Stimulated activated CD4-positive, alpha-beta T cell treated with anti-CD3 and anti-CD28 coated beads, Interleukin-1b, Interleukin-23, amount 100 ng/mL, for 48 hours (primary cell): ENCODE data around the gene BCR.
A peak's percentile ranks its signal among the peaks of the same experiment; 100 is the strongest.

Source experiments
- DNase-seq: peaks from one replicate; pipeline ENCODE4 v3.0.0-alpha.2; 2020

Gene BCR

DNA sequence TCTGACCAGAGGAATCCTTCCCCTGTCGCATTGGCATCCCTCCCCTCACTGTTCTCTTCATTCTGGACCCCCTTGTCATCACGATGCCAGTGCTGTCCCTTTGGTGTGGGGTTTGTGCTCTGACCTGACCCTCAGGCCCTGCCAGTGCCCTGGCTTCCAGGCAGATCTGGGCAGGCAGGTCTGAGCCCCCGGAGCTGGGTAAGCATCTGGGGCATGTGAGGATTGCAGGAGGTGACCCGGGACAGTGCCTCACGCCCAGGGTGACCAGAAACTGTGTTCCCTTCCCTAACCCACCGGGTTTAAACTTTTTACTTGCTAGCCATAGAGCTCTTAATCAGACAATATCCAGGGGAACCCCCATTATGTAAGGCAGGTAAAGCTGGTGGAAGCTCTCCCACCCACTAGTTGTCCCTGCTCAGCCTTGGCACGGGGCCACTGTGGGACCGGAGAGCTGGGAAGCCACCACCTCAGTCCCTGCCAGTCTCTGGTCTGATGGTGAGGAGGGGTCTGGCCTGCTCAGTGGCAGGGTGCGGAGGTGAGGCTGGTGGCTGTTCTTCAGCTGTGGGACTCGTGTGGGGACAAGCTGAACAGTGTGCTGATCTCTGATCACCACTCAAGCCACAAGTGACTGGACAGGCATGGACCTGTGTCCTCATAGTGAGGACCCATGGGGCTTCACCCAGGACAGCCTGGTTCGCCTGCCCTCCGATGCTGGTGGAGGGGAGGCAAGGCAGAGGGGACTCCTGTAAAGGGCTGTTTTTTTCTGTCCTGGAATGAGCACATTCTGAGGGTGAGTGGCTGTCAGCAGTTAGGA, 38.0 kb downstream of the BCR start:
- no peak for DNase-seq

DNA sequence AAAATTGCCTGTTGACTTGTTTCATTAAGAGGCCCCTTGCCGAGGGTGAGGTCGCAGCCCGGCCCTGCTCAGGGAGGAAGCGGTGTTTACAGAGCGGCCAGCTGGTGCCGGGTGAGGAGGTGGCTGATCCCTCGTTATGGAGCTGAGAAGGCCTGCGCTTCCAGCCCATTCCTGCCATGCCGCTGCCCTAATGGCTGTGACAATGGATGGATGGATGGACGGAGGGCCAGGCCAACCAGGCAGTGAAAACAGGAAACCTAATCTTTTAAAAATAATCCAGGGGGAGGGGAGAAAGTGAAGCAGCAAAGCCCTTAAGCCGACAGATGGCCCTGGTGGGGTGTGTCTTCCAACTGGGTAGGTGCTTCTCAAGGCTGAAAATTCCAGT, 38.5 kb downstream of the BCR start:
- no peak for DNase-seq

DNA sequence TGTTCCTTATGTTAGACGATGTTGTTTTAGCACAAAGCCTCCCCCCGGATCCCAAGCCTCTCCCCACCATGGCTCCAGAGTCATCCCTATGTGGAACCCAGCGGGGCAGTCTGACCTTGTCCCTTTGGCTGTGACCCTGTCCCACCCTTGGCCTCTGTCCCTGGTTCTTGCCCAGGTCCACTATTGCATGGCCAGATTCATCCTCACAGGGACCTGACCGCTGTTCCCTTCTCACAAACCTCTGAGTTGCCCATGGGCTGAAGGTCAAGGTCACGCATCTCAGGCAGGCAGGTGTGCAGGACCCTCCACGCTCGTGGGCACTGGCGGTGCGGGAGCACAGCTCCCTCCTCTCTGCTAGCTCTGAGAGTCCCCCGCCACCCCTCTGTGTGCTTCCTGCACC, 39.0 kb downstream of the BCR start:
- DNase-seq, result no peak

DNA sequence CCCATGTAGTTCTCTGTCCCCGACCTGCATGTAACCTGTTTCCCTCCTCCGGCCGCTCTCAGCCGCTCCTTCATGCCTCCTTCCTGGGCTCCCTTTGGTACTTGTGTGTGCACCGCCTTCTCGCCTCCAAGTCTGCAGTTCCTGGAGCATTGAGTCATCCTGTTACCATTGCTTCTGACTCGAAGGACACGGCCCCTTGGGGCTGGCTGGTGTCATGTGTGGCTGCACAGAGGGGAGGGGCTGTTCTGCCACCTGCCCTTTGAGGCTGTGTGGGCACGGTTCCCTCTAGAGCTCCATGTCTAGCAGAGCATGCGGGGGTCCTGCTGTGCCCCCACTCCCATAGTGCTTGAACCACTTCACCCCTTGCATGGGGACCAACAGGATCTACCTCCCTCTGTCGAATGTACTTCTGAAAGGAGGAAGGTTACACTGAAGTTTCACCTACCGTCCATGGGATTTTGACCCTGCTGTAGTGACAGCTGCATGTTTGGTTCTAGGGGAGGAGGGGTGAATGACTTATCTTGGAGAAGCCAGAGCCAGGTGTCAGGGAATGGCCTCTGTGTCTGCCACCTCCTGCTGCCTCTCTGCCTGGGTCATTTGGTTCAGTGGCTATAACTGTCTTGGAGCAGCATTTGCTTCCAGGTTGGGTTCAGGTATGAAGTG, 39.6 kb downstream of the BCR start:
- DNase-seq, result peak; percentile 76

DNA sequence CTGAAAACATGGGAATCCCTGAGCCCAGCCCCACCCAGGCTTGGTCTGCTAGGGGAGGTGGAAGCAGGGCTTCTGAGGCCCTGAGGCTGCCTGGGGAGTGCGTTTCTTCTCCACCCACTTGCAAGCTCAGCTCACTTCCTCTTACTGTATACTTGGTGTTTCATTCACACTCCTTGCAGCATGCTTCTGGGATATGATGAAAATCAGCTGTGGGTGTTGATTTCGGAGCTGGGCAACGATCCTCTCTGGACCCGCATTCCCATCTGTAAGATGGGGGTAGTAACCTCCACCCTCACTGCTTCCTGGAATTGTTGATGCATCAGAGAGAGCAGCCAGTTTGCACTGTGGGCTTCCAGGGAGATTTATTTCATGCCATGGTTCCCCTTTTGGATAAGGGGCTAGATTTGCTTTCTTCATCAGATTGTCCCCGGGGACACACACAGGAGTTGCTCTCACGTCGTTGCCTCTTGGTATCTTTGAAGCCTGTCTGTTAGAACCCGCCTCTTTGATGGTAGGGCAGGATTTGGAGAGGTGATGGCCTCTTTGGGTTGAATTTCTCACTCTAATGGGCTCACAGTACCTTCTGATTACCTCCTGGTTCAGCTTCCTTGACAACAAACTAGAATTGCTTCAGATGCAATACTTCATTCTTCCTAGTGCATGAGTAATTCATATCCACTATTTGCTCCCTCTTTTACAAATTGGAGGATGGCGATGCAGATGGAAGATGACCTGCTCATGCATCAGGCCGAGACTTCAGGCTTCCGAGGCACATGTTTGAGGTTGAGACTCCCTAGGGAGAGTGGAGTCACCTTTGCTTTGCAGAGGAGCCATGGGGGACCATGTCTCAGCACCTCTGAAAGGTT, 40.4 kb downstream of the BCR start:
- peak; percentile 19 for DNase-seq

DNA sequence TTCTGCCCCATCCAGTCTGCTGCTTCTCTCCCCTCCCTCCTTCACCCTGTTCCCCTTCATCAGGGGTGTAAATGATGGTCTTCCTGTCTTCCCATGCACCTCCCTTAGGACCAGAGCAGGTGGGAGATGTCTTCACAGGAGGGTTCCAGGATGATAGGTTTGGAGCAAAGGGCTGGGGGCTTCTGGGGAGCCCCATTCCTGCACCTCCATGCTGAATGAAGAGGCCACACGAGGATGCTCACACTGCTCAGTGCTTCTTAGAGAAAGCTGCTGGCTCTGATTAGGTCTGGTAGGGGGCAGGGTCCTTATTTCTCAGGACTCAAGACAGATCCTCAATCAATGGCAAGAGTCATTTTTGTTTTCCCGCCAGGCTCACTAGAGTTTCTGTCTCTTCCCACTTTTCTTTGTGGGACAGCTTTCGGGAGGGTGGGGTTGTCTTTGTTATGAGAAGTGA, 41.1 kb downstream of the BCR start:
- DNase-seq, result no peak

DNA sequence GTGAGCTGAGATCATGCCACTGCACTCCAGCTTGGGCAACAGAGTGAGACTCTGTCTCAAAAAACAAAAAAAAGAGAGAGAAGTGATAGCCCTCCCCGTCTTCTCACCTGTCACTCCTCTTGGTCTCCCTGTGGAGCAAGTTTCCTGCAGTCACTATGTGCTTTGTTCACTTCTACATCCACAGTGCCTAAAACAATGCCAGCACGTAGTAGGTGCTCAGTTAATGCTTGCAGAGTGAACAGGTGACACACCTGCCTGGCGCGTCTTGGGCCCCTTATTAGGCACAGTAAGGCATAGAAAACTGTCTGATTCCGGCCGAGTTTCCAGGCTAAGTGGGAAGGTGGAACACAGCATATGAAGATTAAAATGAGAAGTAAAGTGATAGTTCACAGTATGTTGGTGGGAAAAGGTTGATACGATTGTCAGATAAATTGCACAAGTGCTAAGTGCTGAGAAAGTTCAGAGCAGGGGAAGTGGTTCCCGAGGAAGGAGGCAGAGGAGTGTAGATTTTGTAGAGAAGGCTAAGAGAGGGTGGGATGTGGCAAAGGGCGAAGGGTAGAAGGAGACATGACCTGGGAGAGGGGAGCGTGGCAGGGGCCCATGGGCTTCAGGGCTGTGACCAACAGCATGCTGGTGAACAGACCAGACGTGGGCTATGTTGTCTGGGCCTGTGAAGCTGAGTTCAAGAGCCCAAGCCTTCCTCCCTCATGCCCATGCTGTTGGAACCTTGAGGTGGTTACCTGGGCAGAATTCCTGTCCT, 41.9 kb downstream of the BCR start:
- DNase-seq, result no peak

DNA sequence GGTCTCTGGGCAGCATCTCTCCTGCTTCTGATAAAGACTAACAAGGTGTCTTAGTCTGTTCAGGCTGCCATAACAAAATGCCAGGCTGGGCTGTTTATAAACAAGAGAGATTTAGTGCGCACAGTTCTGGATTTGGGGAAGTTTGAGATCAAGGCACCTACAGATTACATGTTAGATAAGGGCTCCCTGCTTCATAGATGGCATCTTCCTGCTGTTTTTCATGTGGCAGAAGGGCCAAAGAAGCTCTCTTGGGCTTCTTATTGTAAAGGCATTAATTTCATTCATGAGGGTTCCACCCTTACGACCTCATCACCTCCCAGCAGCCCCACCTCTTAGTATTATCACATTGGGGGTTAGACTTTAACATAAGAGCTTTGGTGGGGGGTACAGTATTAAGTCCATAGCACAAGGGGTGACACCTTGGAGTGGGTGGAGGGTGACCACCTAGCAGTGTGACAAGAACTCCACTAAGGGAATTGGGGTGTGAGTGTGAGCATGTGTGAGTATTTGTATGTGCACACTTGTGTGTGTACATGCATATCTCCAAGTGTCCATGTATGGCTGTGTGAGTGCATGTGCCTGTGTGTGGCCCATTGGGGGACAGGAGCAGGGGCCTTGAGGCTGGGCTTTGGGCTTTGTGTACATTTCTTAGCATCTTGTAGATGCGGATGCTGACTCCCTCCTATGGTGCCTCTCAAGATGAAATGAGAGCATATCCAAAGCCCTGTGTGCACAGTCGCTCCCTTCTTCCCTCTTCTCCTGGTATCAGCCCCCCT, 42.7 kb downstream of the BCR start:
- no peak for DNase-seq

DNA sequence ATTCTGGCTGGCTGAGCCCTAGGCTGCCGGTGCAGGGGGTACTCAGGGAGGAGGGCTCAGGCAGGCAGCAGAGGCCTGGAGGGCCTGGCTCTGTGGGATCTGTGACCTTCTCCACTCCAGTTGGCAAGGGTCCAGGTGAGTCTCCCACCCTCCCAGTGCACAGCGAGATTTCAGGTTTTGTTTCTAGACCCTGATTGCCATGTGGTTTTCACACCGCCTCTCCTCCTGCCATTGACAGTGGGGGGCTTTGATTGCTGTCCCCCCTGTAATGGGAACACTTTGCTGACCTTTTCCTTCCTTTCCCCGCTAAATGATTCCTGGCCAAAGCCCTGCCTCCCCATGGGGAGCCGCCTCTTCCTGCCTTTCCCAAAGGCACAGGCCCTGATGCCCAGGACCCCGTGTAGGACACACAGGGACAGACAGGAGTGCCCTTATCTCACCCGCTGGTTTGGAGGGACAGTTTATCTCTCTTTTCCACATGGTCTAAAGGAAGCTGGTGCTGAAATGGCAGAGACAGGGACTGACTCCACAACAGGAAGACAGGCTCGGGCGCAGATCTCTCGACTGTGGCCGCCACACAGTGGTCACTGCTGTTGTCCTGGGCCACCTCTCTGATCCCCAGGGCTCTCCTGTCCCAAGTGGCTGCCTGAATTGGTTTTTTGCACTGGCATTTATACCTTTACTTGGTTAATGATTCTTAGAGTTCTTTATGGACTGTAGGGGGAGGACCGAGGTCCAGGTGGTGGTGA, 43.4 kb downstream of the BCR start:
- no peak for DNase-seq

DNA sequence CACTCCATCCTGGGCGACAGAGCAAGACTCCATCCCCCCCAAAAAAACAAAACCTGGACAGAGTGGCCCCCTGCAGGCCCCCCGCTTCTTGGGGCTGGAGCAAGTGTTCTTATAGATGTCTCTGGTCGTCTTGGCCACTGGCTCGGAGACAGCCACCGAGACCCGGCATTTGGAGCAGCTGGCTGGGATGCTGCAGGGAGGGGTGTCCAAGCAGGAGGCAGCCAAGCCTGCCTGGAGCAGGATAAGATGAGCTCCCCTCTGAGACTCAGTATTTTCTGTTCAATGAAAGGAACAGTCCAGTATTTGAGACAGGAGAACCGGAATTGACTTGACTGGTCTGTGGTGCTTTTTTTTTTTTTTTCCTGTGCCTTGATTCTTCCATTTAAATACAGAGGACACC, 44.5 kb downstream of the BCR start:
- DNase-seq, result no peak

DNA sequence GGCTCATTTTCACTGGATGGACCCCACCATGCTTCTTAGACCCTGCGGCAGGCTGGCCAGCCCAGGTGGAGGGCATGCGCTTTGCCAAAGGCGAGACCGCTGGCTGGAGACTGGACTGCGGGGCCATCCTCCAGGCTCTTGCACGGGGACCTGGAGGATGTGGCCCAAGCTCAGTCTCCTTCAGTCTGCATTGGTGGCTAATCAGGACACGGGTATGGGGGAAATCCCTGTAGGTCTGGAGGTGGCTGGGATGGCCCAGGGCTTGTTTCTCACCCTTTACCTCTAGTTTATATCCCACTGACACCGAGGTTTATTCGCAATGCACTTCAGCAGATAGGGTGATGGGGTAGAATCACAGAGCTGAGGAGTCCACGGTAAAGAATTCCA, 45.0 kb downstream of the BCR start:
- DNase-seq, result no peak

DNA sequence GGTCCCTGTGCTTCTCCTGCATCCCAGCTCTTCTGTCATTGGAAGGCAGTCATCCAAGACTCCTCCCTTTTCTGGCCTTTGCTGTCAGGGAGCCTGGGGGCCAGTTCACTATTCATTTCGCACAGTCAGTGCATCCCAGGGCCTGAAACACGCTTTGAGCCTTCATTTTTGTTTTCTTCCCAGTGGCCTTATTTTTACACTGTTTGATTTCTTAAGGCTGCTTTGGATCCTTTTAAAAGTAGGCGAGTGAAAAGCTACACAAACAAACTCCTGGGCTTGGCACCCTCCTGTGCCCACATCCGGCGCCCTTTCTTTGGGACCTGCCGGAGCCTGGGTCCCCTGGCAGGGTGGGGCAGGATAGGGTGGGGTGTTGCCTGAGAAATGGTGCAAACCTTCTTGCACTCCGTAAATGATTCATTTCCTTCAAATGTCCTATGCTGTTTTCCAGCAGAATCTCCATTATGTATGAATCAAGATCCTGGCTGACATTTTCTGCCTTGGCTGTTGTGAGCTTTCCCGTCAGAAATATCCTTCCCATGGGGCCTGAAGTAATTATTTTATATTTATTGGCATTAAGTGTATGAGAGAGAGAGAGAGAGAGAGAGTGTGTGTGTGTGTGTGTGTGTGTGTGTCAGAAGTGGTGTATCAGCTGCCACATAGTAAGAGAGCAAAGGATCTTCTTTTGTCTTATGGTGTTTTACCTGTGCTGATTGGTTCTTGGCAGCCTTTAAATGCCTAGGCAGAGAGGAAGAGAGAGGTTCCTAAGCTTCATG, 45.6 kb downstream of the BCR start:
- DNase-seq, result no peak

DNA sequence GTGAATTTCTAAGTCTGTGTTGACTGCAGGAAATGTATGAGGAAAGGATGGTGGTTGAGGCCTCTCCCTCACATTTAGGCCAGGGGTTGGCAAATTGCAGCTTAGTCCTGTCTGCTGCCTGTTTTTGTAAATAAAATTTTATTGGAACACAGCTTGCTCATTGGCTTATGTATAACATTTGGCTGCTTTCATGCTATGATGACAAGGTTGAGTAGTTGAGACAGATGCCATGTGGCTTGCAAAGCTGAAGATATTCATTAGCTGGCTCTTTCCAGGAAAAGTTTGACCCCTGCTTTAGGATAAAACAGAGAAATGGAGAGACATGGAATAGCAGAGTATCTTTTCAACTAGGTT, 46.2 kb downstream of the BCR start:
- no peak for DNase-seq

DNA sequence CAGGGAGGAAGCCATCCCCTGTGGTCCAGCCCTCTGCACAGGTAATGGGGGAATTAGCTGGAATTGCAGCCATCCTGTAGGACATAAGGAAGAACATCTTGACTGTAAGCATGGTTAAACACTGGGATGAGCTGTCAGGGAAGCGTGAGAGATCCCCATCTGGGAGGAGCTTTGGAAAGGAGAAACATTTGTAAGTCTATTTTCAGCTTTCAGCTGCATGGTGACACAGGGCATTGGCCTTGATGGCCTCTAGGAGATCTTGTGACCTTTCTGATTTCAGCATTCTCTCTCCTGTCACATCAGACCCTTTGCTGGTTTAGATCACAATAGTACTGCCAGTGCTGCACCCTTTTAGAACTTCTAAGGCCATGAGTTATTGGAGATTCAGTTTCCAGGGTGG, 47.1 kb downstream of the BCR start:
- DNase-seq, result no peak

DNA sequence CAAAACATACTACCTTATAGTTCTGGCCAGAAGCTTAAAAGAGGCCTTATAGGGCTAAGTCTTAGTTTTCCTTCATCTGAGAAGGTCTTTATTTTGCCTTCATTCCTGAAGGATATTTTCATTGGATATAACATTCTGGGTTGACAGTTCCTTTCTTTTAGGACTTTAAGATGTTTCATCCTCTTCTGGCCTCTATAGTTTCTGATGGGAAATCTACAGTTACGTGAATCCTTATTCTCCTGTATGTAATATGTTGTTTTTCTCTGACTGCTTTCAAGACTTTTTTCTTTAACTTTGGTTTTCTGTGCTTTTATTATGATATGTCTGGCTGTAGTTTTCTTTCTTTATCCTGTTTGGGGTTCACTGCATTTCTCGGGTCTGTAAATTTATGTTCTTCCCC, 48.2 kb downstream of the BCR start:
- DNase-seq, result no peak

DNA sequence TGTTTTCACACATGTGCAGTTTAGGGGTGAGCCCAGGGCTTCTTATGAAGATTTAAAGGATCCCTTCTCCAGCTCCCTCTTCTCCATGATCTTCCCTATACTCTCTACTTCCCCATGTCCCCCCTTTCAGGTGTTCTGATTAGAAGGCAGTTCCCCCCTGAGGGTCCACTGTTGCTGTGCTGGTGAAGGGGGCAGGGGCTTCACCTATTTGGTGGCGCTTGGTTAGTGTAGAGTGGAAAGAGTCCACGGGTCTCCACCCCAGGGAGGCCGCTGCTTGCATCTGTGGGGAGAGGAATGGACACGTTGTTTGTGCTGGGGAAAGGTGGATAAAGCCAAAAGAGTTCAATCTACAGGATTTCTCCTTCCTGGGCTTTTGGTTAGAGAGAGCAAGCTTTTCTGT, 49.3 kb downstream of the BCR start:
- DNase-seq, result no peak

DNA sequence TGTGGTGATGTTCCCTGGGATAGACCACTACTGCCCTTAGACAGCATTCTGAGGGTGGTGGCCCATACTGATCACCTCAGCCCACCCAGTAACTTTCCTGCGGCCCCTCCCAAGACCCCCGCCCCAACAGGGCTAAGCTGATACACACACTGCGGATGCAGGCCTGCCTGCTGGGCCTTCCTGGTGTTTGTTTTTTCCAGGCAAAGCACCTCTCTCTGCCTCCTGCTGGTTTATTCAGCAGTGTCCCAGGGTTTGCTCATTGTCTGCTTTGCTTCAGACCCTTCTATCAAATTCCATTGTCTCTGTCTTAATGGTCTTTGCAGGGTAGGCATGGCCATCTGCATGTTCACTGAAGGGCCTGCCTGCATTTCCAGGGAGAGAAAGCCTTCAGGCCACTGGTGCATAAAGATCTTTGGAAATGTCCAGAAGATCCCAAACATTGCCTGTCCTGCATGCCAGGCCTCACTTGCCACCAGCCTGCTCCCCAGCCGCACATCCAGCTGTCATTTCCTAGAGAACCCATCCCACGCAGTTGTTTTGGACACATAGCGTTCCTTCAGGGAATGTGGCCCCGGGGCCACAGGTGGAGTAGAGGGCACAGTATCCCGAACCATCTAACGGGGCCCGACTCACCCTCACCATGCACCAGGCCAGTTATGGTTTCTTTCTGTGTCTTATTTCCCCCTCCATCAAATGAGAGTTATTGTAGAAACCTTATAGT, 50.2 kb downstream of the BCR start:
- no peak for DNase-seq

DNA sequence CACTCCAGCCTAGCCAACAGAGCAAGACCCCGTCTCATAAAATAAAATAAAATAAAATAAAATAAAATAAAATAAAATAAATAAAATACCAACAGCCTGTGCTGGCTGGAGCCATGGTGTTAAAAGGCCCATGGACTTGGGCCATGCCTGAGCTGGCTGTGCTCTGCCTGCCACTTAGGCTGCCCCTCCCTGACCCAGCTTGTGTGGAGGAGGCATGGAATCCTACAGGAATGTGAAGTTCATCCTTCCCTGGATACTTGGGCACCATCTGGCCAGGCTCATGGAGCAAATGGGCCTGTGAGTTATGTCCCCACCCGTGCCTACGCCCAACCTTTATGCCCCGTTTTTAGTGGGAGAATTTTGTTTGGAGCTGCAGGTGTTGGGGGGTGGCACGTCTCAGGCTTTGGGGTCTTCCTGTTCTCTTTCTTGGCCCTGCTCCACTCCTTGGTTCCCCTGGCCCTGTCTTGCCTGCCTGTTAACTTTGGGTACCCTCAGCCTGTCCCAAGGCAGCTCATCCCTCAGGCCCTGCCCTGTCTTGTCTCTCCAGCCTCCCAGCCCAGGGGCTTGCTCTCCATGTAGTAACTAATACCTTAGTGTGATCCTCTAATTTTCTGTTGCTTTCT, 51.3 kb downstream of the BCR start:
- DNase-seq, result no peak

DNA sequence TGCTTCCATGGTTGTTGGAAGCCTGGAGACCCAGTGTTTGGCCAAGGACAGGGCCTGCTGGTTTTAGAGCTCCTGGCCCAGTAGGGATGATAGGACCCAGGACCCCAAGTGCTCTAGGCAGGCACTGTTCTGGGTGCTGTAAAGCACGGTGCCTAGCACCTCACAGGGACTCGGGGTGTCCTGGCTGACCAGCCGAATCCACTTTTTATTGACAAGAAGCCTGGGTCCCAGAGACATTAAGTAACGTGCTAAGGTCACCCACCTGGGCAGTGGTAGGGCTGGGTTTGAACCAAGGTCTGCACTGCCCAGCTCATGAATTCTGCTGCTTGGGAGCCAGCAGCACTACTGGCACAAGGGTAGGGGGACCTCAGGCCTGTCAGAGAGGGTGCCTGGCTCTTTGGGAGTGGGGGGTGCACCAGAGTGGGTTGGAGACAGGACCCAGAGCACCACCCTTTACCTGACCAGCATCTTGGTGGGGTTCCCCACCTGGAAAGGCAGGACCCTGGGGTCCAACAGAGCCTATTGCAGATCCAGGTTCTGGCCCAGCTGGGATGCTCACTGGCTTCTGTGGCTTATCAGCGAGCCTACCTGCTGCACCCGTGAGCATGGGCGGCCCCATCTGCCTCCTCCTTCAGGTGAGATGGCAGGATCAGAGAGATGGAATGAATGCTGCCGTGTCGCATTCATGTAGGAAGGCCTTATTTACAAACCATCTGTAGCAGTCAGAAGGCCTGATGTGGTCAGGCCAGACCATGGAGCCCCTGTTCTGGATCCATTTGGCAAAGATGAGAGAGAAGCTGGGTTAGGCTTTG, 52.0 kb downstream of the BCR start:
- no peak for DNase-seq
